ENCODE measurements around the gene TMEM184C. TPM values are rescaled to one million over a fixed set of nuclear protein-coding genes. Genes with fewer than 3 reads are reported as not detected.

TMEM184C gene
- total RNA-seq, 2 donors from 2014 or later = 15.8 to 20.8 TPM

GRCh38 chr4:147620315-147620714 is 3.1 kb downstream of the TMEM184C start:
- Histone ChIP-seq H3K4me1 (peaks cover 31% of the 10 kb centered on the region), H3K36me3 (replicated peaks in 1 of 2; ENCODE audit: insufficient read depth in 1 of 2, low read depth in 2 of 2) (no peaks in the 10 kb centered on the region)

GRCh38 chr4:147625733-147626132 is 8.5 kb downstream of the TMEM184C start:
- Histone ChIP-seq H3K9me3 (no peaks in the 10 kb centered on the region), H3K27ac (no peak overlapping the region), H3K4me3 (no peak overlapping the region), H3K4me1 (peaks cover 4% of the 10 kb centered on the region), H3K27me3 (no peaks in the 10 kb centered on the region), H3K36me3 (replicated peaks in 1 of 2; ENCODE audit: insufficient read depth in 1 of 2, low read depth in 2 of 2) (peaks cover 2 to 3% of the 10 kb centered on the region in 2 donors)
- 79 to 80% methylated on average over 6 of the region's 6 CpGs for WGBS, 2 donors
- intact Hi-C loops (cut with DNase I) = no loop called here
- TF ChIP-seq CTCF (IDR thresholded peaks at IDR 0.05) (no peak), POLR2A (IDR thresholded peaks at IDR 0.05) (no peak)
- no peak for ATAC-seq
- DNase-seq = no peak

More at GRCh38 chr4:147620315-147620714, 3.1 kb downstream of the TMEM184C start:
- H3K27ac ChIP-seq = no peak overlapping the region
- H3K27me3 ChIP-seq = no peaks in the 10 kb centered on the region
- TF ChIP-seq CTCF (IDR thresholded peaks at IDR 0.05) (no peak), POLR2A (IDR thresholded peaks at IDR 0.05) (no peak)
- DNase-seq (no peak), ATAC-seq (no peak)
- H3K9me3 ChIP-seq = no peaks in the 10 kb centered on the region
- no peak overlapping the region for H3K4me3 ChIP-seq
- intact Hi-C loops (cut with DNase I) = no loop called here
- 27 to 39% methylated on average over 2 of the region's 2 CpGs for whole genome bisulfite sequencing, 2 donors

GRCh38 chr4:147626903-147627302 is 9.7 kb downstream of the TMEM184C start:
- Histone ChIP-seq H3K9me3 (no peaks in the 10 kb centered on the region), H3K27me3 (no peaks in the 10 kb centered on the region), H3K27ac (no peak overlapping the region), H3K4me3 (no peak overlapping the region), H3K4me1 (no peaks in the 10 kb centered on the region), H3K36me3 (replicated peaks in 1 of 2; ENCODE audit: insufficient read depth in 1 of 2, low read depth in 2 of 2) (peaks cover 2 to 3% of the 10 kb centered on the region in 2 donors)
- intact Hi-C loops (cut with DNase I) = no loop called here
- ATAC-seq = no peak
- no peak for TF ChIP-seq POLR2A (IDR thresholded peaks at IDR 0.05)
- TF ChIP-seq CTCF (IDR thresholded peaks at IDR 0.05) = no peak
- DNase-seq = no peak
- 94% methylated on average over 4 of the region's 4 CpGs for WGBS, 2 donors

GRCh38 chr4:147628415-147628814 is 11.2 kb downstream of the TMEM184C start:
- no peak overlapping the region for H3K4me3 ChIP-seq
- TF ChIP-seq POLR2A (IDR thresholded peaks at IDR 0.05) = no peak
- TF ChIP-seq CTCF (IDR thresholded peaks at IDR 0.05) = no peak
- DNase-seq (no peak), ATAC-seq (no peak)
- intact Hi-C loops (cut with DNase I) = no loop called here
- no peaks in the 10 kb centered on the region for H3K9me3 ChIP-seq
- no peaks in the 10 kb centered on the region for H3K27me3 ChIP-seq
- H3K4me1 ChIP-seq = no peaks in the 10 kb centered on the region
- 73 to 76% methylated on average over 3 of the region's 3 CpGs for WGBS, 2 donors
- peaks cover 3 to 8% of the 10 kb centered on the region in 2 donors for H3K36me3 ChIP-seq (replicated peaks in 1 of 2; ENCODE audit: insufficient read depth in 1 of 2, low read depth in 2 of 2)
- no peak overlapping the region for H3K27ac ChIP-seq

Data from body of pancreas (tissue), 4 donors.